Astrocyte of the cerebellum (primary cell): ENCODE measurements around the gene NMRAL1.

Experiments
- DNase-seq: peaks from one replicate; pipeline ENCODE4 v3.0.0-alpha.2; 2011; ENCODE audit warnings: low read depth
- H3K4me3 ChIP-seq: 2 replicates; pipeline ENCODE4 v1.5.1; 2011; ENCODE audit warnings: mild to moderate bottlenecking, low read depth, low read length, moderate library complexity
- in situ Hi-C: cut with HindIII; loops from 2 replicates; pipeline ENCODE4 v1.10.0; 2017; ENCODE audit warnings: low sequenced_read_pairs
- TF ChIP-seq, protein P1 (sequence below): IDR thresholded peaks from 2 replicates; pipeline ENCODE4 v1.5.1; 2012; ENCODE audit warnings: low read length, low read depth, moderate library complexity, mild to moderate bottlenecking; ENCODE audit errors: missing control alignments

NMRAL1 gene

DNA sequence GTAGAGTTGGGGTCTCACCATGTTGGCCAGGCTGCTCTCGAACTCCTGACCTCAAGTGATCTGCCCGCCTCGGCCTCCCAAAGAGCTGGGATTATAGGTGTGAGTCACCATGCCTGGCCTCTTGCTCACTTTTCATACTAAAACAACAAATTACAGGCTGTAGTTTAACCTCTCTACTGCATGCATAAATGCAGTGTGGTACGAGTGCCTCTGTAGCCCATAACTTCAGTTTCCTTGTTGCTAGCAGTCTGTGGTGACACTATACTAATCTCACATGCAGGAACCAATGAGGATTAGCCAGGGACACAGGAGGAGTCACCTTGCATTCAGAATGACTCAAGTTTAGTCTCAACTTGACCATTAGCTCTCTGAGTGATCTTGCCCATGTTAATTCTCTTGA lies 21.9 kb upstream of the NMRAL1 start:
- in situ Hi-C loops, result no loop called here
- no peak overlapping the region for H3K4me3 ChIP-seq
- no peak for DNase-seq
- TF ChIP-seq, protein P1, sequence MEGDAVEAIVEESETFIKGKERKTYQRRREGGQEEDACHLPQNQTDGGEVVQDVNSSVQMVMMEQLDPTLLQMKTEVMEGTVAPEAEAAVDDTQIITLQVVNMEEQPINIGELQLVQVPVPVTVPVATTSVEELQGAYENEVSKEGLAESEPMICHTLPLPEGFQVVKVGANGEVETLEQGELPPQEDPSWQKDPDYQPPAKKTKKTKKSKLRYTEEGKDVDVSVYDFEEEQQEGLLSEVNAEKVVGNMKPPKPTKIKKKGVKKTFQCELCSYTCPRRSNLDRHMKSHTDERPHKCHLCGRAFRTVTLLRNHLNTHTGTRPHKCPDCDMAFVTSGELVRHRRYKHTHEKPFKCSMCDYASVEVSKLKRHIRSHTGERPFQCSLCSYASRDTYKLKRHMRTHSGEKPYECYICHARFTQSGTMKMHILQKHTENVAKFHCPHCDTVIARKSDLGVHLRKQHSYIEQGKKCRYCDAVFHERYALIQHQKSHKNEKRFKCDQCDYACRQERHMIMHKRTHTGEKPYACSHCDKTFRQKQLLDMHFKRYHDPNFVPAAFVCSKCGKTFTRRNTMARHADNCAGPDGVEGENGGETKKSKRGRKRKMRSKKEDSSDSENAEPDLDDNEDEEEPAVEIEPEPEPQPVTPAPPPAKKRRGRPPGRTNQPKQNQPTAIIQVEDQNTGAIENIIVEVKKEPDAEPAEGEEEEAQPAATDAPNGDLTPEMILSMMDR, result no peak

DNA sequence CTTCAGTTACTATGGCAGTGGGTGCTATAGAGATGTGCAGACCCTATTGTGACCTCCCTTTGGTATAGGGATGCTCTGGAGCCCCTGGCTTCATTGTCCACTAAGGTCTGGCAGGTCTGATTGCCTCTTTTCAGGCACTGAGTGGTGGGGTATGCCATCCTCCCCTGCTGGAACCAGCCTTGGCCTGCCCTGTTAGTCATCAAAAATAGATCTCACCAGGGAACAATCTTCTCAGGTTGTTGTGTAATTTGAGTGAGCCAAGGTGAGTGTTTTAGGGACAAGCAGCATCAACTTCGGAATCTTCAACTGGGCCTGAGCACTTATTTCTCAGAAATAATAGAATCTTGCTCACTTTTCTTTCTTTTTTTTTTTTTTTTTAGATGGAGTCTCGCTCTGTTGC lies 21.3 kb upstream of the NMRAL1 start:
- in situ Hi-C loops, result no loop called here
- no peak overlapping the region for H3K4me3 ChIP-seq
- DNase-seq, result no peak
- TF ChIP-seq, protein P1, result no peak

DNA sequence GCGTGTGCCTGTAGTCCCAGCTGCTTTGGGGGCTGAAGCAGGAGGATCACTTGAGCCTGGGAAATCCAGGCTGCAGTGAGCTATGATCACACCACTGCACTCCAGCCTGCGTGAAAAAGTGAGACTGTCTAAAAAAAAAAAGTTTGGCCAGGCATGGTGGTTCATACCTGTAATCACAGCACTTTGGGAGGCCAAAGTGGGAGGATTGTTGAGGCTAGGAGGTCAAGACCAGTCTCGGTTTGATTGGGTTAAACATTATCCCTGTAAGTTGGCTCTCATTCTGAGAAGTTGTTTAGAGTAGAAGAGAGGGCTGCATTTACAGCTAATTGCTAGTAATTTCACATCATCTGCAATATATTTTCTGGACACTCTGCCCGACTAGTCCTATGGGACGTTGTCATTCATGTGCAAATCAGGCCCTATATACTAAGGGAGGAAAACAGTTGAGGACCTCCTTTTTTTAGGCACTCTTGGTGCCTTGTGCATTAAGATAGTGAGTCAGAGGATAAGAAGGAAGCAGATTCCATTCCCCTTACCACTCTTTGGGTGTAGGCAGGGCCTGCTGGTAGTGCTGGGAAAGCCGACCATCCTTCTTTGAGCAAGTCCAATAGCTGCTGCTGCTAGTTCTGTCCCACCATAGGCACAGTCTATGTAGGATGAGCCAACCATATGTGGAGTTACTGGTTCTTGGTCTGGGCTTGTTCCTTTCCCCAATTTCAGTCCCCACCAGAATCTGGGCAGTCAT lies 20.5 kb upstream of the NMRAL1 start:
- TF ChIP-seq, protein P1, result no peak
- DNase-seq, result no peak
- no peak overlapping the region for H3K4me3 ChIP-seq
- in situ Hi-C loops, result no loop called here

DNA sequence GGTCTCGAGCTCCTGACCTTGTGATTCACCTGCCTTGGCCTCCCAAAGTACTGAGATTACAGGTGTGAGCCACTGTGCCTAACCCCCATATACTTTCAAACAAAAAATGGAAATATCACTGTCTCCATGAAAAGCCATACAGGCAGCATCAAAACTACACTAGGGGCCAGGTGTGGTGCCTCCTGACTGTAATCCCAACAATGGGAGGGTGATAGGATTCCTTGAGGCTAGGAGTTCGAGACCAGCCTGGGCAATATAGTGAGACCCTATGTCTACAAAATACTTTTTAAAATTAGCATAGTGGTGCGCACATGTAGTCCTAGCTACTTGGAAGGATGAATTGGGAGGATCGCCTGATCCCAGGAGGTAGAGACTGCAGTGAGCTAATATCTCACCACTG lies 17.5 kb upstream of the NMRAL1 start:
- DNase-seq, result no peak
- in situ Hi-C loops, result no loop called here
- TF ChIP-seq, protein P1, result no peak
- no peak overlapping the region for H3K4me3 ChIP-seq

DNA sequence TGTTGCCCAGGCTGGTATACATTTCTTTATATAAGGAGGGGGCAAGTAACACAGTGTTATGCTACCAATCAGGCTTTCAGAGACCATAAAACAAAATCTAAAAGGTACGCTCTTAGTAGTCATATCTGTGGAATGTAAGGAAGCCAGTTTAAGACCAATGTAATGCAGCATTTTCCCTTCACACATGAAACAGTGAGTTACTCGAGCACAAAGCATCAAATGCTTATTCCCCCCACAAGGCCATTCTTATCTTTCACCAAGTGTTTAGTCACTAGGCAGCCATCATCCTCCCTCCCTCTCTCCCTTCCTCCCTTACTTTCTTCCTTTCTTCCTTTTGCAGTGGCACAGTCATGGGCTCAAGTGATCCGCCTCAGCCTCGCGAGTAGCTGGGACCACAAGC lies 14.6 kb upstream of the NMRAL1 start:
- in situ Hi-C loops, result no loop called here
- TF ChIP-seq, protein P1, result no peak
- H3K4me3 ChIP-seq, result no peak overlapping the region
- DNase-seq, result peak; percentile 73

DNA sequence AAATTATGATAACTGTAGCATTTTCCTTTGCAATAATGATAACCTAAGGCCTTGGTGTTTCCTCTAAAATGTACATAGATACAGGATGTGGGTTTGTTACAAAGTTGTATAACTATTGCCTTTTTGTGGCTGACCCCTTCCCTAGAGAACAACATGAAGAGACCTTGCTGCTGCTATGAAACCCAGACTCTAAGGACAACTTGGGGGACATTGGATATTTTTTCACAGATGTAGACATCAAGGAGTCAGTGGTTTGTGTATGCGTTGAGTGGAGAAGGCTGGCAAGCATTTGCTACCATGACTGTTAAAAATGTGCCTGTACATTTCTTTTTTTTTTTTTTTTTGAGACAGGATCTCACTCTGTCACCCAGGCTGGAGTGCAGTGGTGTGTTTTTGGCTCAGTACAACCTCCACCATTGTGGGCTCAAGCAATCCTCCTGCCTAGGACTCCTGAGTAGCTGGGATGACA lies 14.1 kb upstream of the NMRAL1 start:
- no peak overlapping the region for H3K4me3 ChIP-seq
- in situ Hi-C loops, result no loop called here
- TF ChIP-seq, protein P1, result no peak
- DNase-seq, result no peak
